B cell (primary cell): ENCODE measurements around the gene LSS. TPM values are rescaled to one million over a fixed set of nuclear protein-coding genes. Genes with fewer than 3 reads are reported as not detected.

Source experiments
- ATAC-seq: fragments of 200-7000 bp; cut with Tn5 transposase; one replicate; pipeline ENCODE4 v1.10.0; 2021; ENCODE audit warnings: low read depth, mild to moderate bottlenecking, moderate number of reproducible peaks, moderate library complexity
- CTCF ChIA-PET: fragments of 350-600 bp; sonication (Branson Sonifier 250); formaldehyde crosslinking; loops from one replicate; lab custom pipeline; 2021; ENCODE audit warnings: antibody characterized with exemption, inconsistent platforms; lab: Charles Lee
- POLR2A ChIA-PET: fragments of 350-600 bp; sonication (Branson Sonifier 250); formaldehyde crosslinking; loops from one replicate; lab custom pipeline; 2021; ENCODE audit warnings: antibody characterized with exemption; lab: Charles Lee
- DNase-seq: peaks from one replicate; pipeline ENCODE4 v3.0.0; 2013
- H2AFZ ChIP-seq: 2 replicates; pipeline ENCODE4 v1.6.1; 2012; ENCODE audit warnings: mild to moderate bottlenecking, low read depth, low read length; ENCODE audit not compliant: insufficient read depth, poor library complexity, severe bottlenecking
- H3K27ac ChIP-seq, 2 donors: 1 replicate in 1 of 2; 2 replicates in 1 of 2; pipeline ENCODE4 v1.5.1; 2012 to 2013; ENCODE audit warnings: low read length in 2 of 2, mild to moderate bottlenecking in 2 of 2, moderate library complexity in 1 of 2
- H3K27me3 ChIP-seq, 4 experiments: fragments of 200-600 bp in 1 of 4; sonication (generic) in 1 of 4; replicated peaks in 1 of 4; 1 replicate in 2 of 4; 2 replicates in 2 of 4; pipeline versions ENCODE4 v1.6.1 to v1.7.0; 2013 to 2016; ENCODE audit warnings: low read length in 3 of 4, mild to moderate bottlenecking in 2 of 4, mixed read lengths in 1 of 4, moderate library complexity in 1 of 4; ENCODE audit not compliant: insufficient read depth in 4 of 4, control insufficient read depth in 3 of 4; ENCODE audit errors: control extremely low read depth in 1 of 4
- H3K36me3 ChIP-seq, 2 experiments: replicated peaks in 1 of 2; 1 replicate in 1 of 2; 2 replicates in 1 of 2; pipeline versions ENCODE4 v1.6.1 to v1.7.1; 2013; ENCODE audit warnings: low read length in 1 of 2; ENCODE audit not compliant: insufficient read depth in 2 of 2, control insufficient read depth in 1 of 2; ENCODE audit errors: control extremely low read depth in 1 of 2, extremely low read depth in 1 of 2
- H3K4me1 ChIP-seq, 2 donors: fragments of 200-600 bp in 1 of 2; sonication (generic) in 1 of 2; 1 replicate in 1 of 2; 2 replicates in 1 of 2; pipeline versions ENCODE4 v1.5.1 to v1.6.1; 2013 to 2017; ENCODE audit warnings: low read length in 2 of 2; ENCODE audit not compliant: control insufficient read depth in 2 of 2, insufficient read depth in 2 of 2
- H3K4me2 ChIP-seq: replicated peaks from 2 replicates; pipeline ENCODE3; 2012; ENCODE audit warnings: mild to moderate bottlenecking, low read depth, low read length; ENCODE audit not compliant: poor library complexity, severe bottlenecking
- H3K4me3 ChIP-seq, 5 experiments: fragments of 200-600 bp in 1 of 5; sonication (generic) in 1 of 5; 1 replicate in 3 of 5; 2 replicates in 2 of 5; pipeline versions ENCODE4 v1.5.1 to v1.7.0; 2011 to 2016; ENCODE audit warnings: low read length in 4 of 5, mild to moderate bottlenecking in 4 of 5, low read depth in 2 of 5, control low read depth in 1 of 5, moderate library complexity in 1 of 5; ENCODE audit not compliant: insufficient read depth in 1 of 5; ENCODE audit errors: control extremely low read depth in 1 of 5, extremely low read depth in 1 of 5
- H3K79me2 ChIP-seq: fragments of 200-600 bp; sonication (generic); one replicate; pipeline ENCODE4 v1.6.0; 2016; ENCODE audit warnings: low read length; ENCODE audit not compliant: control insufficient read depth, insufficient read depth
- H3K9ac ChIP-seq: fragments of 200-600 bp; sonication (generic); 2 replicates; pipeline ENCODE4 v1.6.1; 2017; ENCODE audit warnings: mild to moderate bottlenecking, low read length, moderate library complexity
- H3K9me3 ChIP-seq, 3 donors: one replicate each; pipeline versions ENCODE4 v1.6.1 to v1.7.1; 2013; ENCODE audit warnings: low read length in 2 of 3; ENCODE audit not compliant: control insufficient read depth in 2 of 3, insufficient read depth in 1 of 3; ENCODE audit errors: control extremely low read depth in 1 of 3
- H4K20me1 ChIP-seq: 2 replicates; pipeline ENCODE4 v1.6.0; 2012; ENCODE audit warnings: mild to moderate bottlenecking, low read length; ENCODE audit not compliant: insufficient read depth, control insufficient read depth, poor library complexity, severe bottlenecking
- H3K27ac Mint-ChIP-seq: one replicate; pipeline ENCODE4 v1.8.0; 2021; ENCODE audit warnings: mixed read lengths
- H3K27me3 Mint-ChIP-seq: one replicate; pipeline ENCODE4 v1.8.0; 2021; ENCODE audit warnings: mixed read lengths
- H3K4me1 Mint-ChIP-seq: one replicate; pipeline ENCODE4 v1.8.0; 2021; ENCODE audit warnings: mixed read lengths
- H3K4me3 Mint-ChIP-seq: one replicate; pipeline ENCODE4 v1.8.0; 2021; ENCODE audit warnings: mixed read lengths
- H3K9me3 Mint-ChIP-seq: one replicate; pipeline ENCODE4 v1.8.0; 2022; ENCODE audit warnings: mixed read lengths; ENCODE audit not compliant: insufficient read depth
- CTCF ChIP-seq: fragments of 200-600 bp; IDR thresholded peaks from one replicate; pipeline ENCODE4 v1.8.0; 2022; ENCODE audit warnings: antibody characterized with exemption, mild to moderate bottlenecking
- EZH2 ChIP-seq: IDR thresholded peaks from 2 replicates; pipeline ENCODE4 v1.6.1; 2012; ENCODE audit warnings: borderline replicate concordance, low read depth, mild to moderate bottlenecking, moderate library complexity, low read length; ENCODE audit not compliant: insufficient read depth, poor library complexity, severe bottlenecking
- WGBS: methylation state at CpG from one replicate; pipeline ENCODE4 v1.1.5; 2013; ENCODE audit warnings: missing lambda C conversion rate; ENCODE audit not compliant: insufficient coverage; 5-methylcytosine and 5-hydroxymethylcytosine counted together
- intact Hi-C: fragments of 100-400 bp; cut with micrococcal nuclease; formaldehyde crosslinking; loops from one replicate; pipeline ENCODE4 v1.10.0; 2022
- polyA plus RNA-seq: library from polyadenylated mRNA; depleted of rRNA; stranded (reverse); fragments of >200 nt; gene quantifications from 2 replicates; pipeline ENCODE4 v1.2.3, GENCODE V29; 2012
- total RNA-seq, 2 donors: library from RNA; stranded (reverse); fragments of 120-200 nt in 1 of 2; gene quantifications; 1 replicate in 1 of 2; 2 replicates in 1 of 2; pipeline versions ENCODE4 v1.2.3 to v1.2.4, GENCODE V29; 2013 to 2022

Gene LSS
- total and polyA plus RNA-seq, 2 donors (not counting 1 experiment from before 2014, with no cell fraction given) = 30.2 to 58.1 TPM

DNA sequence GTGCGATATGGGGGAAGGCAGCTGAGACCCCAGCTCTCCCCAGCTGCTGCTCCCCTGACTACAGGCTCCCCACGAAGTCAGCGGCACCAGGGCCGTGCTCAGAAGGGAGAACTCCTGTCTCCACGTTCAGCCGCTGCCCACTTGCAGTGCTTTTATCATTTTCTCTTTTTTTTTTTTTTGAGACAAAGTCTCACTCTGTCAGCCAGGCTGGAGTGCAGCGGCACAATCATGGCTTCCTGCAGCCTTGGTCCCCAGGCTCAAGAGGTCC is 72.3 kb downstream of the LSS start:
- no peaks in the 10 kb centered on the region for H3K4me1 Mint-ChIP-seq
- no peak overlapping the region for H3K27ac ChIP-seq
- DNase-seq (no peak), ATAC-seq (no peak)
- peaks cover 0 to 5% of the 10 kb centered on the region in 2 donors for H3K4me1 ChIP-seq
- H3K4me3 ChIP-seq = no peak overlapping the region
- H4K20me1 ChIP-seq = no peaks in the 10 kb centered on the region
- H3K9me3 Mint-ChIP-seq = no peaks in the 10 kb centered on the region
- WGBS = 95% methylated on average over 6 of the region's 7 CpGs
- H3K9me3 ChIP-seq = peaks cover 0 to 6% (median 0%) of the 10 kb centered on the region in 3 donors
- no peaks in the 10 kb centered on the region for H3K27me3 Mint-ChIP-seq
- H3K4me3 Mint-ChIP-seq = no peak overlapping the region
- intact Hi-C loops = no loop called here
- no peaks in the 10 kb centered on the region for H3K27me3 ChIP-seq
- POLR2A ChIA-PET = no interaction called here
- TF ChIP-seq CTCF (no peak), EZH2 (no peak)
- no peak overlapping the region for H3K9ac ChIP-seq
- H3K27ac Mint-ChIP-seq = no peak overlapping the region
- H3K4me2 ChIP-seq = no peak overlapping the region
- CTCF ChIA-PET = no interaction called here
- H3K36me3 ChIP-seq = no peaks in the 10 kb centered on the region
- H3K79me2 ChIP-seq = no peaks in the 10 kb centered on the region
- H2AFZ ChIP-seq = no peak overlapping the region

GRCh38 chr21:46155514-46156377 is 72.8 kb downstream of the LSS start, which contains the start of gene FTCD:
Gene FTCD (minus strand): TSS chr21:46155579. CDS start chr21:46155523, 56 bp downstream.
- H4K20me1 ChIP-seq = no peaks in the 10 kb centered on the region
- POLR2A ChIA-PET = no interaction called here

More at GRCh38 chr21:46155514-46156377, 72.8 kb downstream of the LSS start, which contains the start of gene FTCD:
- ATAC-seq (no peak), DNase-seq (no peak)
- Mint-ChIP-seq H3K4me3 (no peak within 1 kb of the TSS), H3K4me1 (no peaks in the 10 kb centered on the region), H3K9me3 (no peaks in the 10 kb centered on the region), H3K27ac (no peak within 1 kb of the TSS), H3K27me3 (no peaks in the 10 kb centered on the region)
- H3K4me2 ChIP-seq = no peak within 1 kb of the TSS
- H3K36me3 ChIP-seq = no peaks in the 10 kb centered on the region
- 93% methylated on average over 34 of the region's 34 CpGs for WGBS
- no peak within 1 kb of the TSS for H3K9ac ChIP-seq
- H2AFZ ChIP-seq = no peak within 1 kb of the TSS
- no peak for TF ChIP-seq EZH2
- no peak for TF ChIP-seq CTCF
- H3K4me1 ChIP-seq = peaks cover 0 to 5% of the 10 kb centered on the region in 2 donors
- no peak within 1 kb of the TSS for H3K4me3 ChIP-seq
- no peaks in the 10 kb centered on the region for H3K79me2 ChIP-seq
- no peaks in the 10 kb centered on the region for H3K9me3 ChIP-seq
- CTCF ChIA-PET = no interaction called here
- H3K27ac ChIP-seq = no peak within 1 kb of the TSS
- intact Hi-C loops = no loop called here
- no peaks in the 10 kb centered on the region for H3K27me3 ChIP-seq
